Erythroblast (primary cell): ENCODE results near the gene PROCR.
"Not testable (repeated sequence)": the region's sequence is repeated elsewhere in the genome, so short reads cannot be mapped to it uniquely, and the experiment has no call there.

Experiments used
- GATA1 ChIP-seq: IDR thresholded peaks from 2 replicates; pipeline ENCODE4 v1.6.1; 2011; ENCODE audit warnings: low read depth, mild to moderate bottlenecking, control low read depth, low read length, moderate library complexity
- POLR2A ChIP-seq: IDR thresholded peaks from 2 replicates; pipeline ENCODE4 v1.6.1; 2011; ENCODE audit warnings: mild to moderate bottlenecking, low read length

DNA sequence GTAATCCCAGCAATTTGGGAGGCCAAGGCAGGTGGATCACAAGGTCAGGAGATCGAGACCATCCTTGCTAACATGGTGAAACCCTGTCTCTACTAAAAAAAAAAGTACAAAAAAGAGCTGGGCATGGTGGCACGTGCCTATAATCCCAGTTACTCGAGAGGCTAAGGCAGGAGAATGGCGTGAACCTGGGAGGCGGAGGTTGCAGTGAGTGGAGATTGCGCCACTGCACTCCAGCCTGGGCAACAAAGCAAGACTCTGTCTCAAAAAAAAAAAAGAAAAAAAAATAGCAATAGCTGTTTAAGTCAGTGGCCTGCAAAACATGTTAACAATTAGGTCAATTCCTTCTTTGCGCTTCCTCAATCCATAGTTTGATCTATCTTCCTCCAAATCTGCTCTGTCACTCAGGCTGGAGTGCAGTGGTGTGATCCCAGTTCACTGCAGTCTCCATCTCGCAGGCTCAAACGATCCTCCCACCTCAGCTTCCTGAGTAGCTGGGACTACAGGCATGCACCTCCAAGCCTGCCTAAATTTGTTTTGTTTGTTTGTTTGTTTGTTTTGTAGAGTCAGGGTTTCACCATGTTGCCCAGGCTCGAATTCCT, 14.9 kb downstream of the PROCR start:
- not testable (repeated sequence) for TF ChIP-seq POLR2A, GATA1
